ENCODE data around the gene HLA-E. TPM values are rescaled to one million over a fixed set of nuclear protein-coding genes. Genes with fewer than 3 reads are reported as not detected.
A peak's percentile ranks its signal among the peaks of the same experiment; 100 is the strongest.
"Not testable (repeated sequence)": the region's sequence is repeated elsewhere in the genome, so short reads cannot be mapped to it uniquely, and the experiment has no call there.

The HLA-E gene
- total RNA-seq, 1 experiment from 2014 or later, result 41.1 TPM

- intact Hi-C loops (cut with micrococcal nuclease; ENCODE audit: unreplicated experiment), result no loop called here
- ChIA-PET CTCF (interaction anchor here (4.0 kb wide), 1 partner anchor 12 kb away, joined by 21 read pairs; no protein-coding TSS in a partner anchor), POLR2A (ENCODE audit: low non-redundant PET) (interaction anchor here (0.6 kb wide), 1 partner anchor 439 kb away, joined by 3 read pairs; no protein-coding TSS in a partner anchor)
- peak overlapping the region; percentile 43 for H3K4me3 ChIP-seq (ENCODE audit: low read depth, low read length, poor library complexity, severe bottlenecking)
- TF ChIP-seq EZH2 (IDR thresholded peaks at IDR 0.05; ENCODE audit: borderline replicate concordance, low read depth, low read length, poor library complexity, severe bottlenecking) (no peak), CTCF (conservative IDR thresholded peaks at IDR 0.05; ENCODE audit: low read depth, low read length) (no peak)
- H3K4me1 ChIP-seq (ENCODE audit: insufficient read depth, low read length, poor library complexity, severe bottlenecking), result peaks cover 15% of the 10 kb centered on the region
- peaks cover 96% of the 10 kb centered on the region for H3K27me3 ChIP-seq (replicated peaks; ENCODE audit: insufficient read depth, low read depth, low read length, poor library complexity)
- H3K9me3 ChIP-seq (ENCODE audit: low read depth, low read length, poor library complexity, severe bottlenecking), result no peaks in the 10 kb centered on the region
- H3K36me3 ChIP-seq (ENCODE audit: insufficient read depth, low read length, poor library complexity, severe bottlenecking), result no peaks in the 10 kb centered on the region
- no TSS peak for BruUV-seq (replicated peaks)
- H3K27ac ChIP-seq (ENCODE audit: low read depth, low read length, poor library complexity, severe bottlenecking), result no peak overlapping the region
- no peak for DNase-seq (ENCODE audit: low spot score)
These were observed 23.6 kb upstream of the HLA-E start for GRCh38 chr6:30465595-30466306.

- ChIA-PET POLR2A (ENCODE audit: low non-redundant PET) (no interaction called here), CTCF (no interaction called here)
- H3K27me3 ChIP-seq (replicated peaks; ENCODE audit: insufficient read depth, low read depth, low read length, poor library complexity), result peaks cover 47% of the 10 kb centered on the region
- TF ChIP-seq EZH2 (IDR thresholded peaks at IDR 0.05; ENCODE audit: borderline replicate concordance, low read depth, low read length, poor library complexity, severe bottlenecking), result no peak
- no peak for TF ChIP-seq CTCF (conservative IDR thresholded peaks at IDR 0.05; ENCODE audit: low read depth, low read length)
- no peaks in the 10 kb centered on the region for H3K9me3 ChIP-seq (ENCODE audit: low read depth, low read length, poor library complexity, severe bottlenecking)
- H3K27ac ChIP-seq (ENCODE audit: low read depth, low read length, poor library complexity, severe bottlenecking), result no peak overlapping the region
- no peaks in the 10 kb centered on the region for H3K36me3 ChIP-seq (ENCODE audit: insufficient read depth, low read length, poor library complexity, severe bottlenecking)
- BruUV-seq (replicated peaks), result no TSS peak
- intact Hi-C loops (cut with micrococcal nuclease; ENCODE audit: unreplicated experiment), result no loop called here
- peaks cover 8% of the 10 kb centered on the region for H3K4me1 ChIP-seq (ENCODE audit: insufficient read depth, low read length, poor library complexity, severe bottlenecking)
- no peak overlapping the region for H3K4me3 ChIP-seq (ENCODE audit: low read depth, low read length, poor library complexity, severe bottlenecking)
- DNase-seq (ENCODE audit: low spot score), result no peak
These were observed 18.3 kb upstream of the HLA-E start for GRCh38 chr6:30470968-30471367.

DNA sequence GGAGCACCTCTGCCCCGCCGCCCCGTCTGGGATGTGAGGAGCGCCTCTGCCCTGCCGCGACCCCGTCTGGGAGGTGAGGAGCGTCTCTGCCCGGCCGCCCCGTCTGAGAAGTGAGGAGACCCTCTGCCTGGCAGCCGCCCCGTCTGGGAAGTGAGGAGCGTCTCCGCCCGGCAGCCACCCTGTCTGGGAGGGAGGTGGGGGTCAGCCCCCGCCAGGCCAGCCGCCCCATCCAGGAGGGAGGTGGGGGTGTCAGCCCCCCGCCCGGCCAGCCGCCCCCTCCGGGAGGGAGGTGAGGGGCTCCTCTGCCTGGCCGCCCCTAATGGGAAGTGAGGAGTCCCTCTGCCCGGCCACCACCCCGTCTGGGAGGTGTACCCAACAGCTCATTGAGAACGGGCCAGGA lies 14.2 kb upstream of the HLA-E start:
- intact Hi-C loops (cut with micrococcal nuclease; ENCODE audit: unreplicated experiment); H3K9me3 ChIP-seq (ENCODE audit: low read depth, low read length, poor library complexity, severe bottlenecking); H3K36me3 ChIP-seq (ENCODE audit: insufficient read depth, low read length, poor library complexity, severe bottlenecking); BruUV-seq (replicated peaks); CTCF ChIA-PET; H3K4me1 ChIP-seq (ENCODE audit: insufficient read depth, low read length, poor library complexity, severe bottlenecking); H3K27ac ChIP-seq (ENCODE audit: low read depth, low read length, poor library complexity, severe bottlenecking); DNase-seq (ENCODE audit: low spot score); H3K4me3 ChIP-seq (ENCODE audit: low read depth, low read length, poor library complexity, severe bottlenecking); POLR2A ChIA-PET (ENCODE audit: low non-redundant PET): not testable (repeated sequence)
- peaks cover 32% of the 10 kb centered on the region for H3K27me3 ChIP-seq (replicated peaks; ENCODE audit: insufficient read depth, low read depth, low read length, poor library complexity)

Data from A673 (cell line).